Measurements from ENCODE around the gene CUBN. TPM values are rescaled to one million over a fixed set of nuclear protein-coding genes. Genes with fewer than 3 reads are reported as not detected.

CUBN gene
- total and polyA plus RNA-seq, 10 of the 15 experiments (the other 5 are each of a cell fraction or from before 2014, with no cell fraction given) = under 0.01 to 0.14 (median 0.02) TPM; not detected in 6

GRCh38 chr10:16816171-16816570, 313.4 kb downstream of the CUBN start:
- Histone ChIP-seq H3K27ac (ENCODE audit: control insufficient read depth, insufficient read depth) (peak overlapping the region; percentile 59; the same call in 1 of the 2 replicates), H3K4me1 (ENCODE audit: control insufficient read depth, insufficient read depth, low read length) (no peaks in the 10 kb centered on the region), H3K4me2 (ENCODE audit: control insufficient read depth, insufficient read depth) (peak overlapping the region; percentile 81), H3K79me2 (ENCODE audit: control insufficient read depth, insufficient read depth, low read length) (peaks cover 21% of the 10 kb centered on the region), H3K4me3 (peak overlapping the region; percentile 85), H2AFZ (ENCODE audit: control insufficient read depth, low read depth, low read length) (no peak overlapping the region; the same call in 1 of the 2 replicates), H3K36me3 (ENCODE audit: control insufficient read depth in 2 of 2, insufficient read depth in 2 of 2, low read length in 1 of 2) (no peaks in the 10 kb centered on the region), H3K9ac (ENCODE audit: control insufficient read depth, insufficient read depth, low read length) (peak overlapping the region; percentile 81), H3K9me3 (replicated peaks; ENCODE audit: control insufficient read depth, insufficient read depth, low read length) (no peaks in the 10 kb centered on the region; the same call in 2 of the 3 replicates), H3K27me3 (replicated peaks in 1 of 2; ENCODE audit: control insufficient read depth in 2 of 2, insufficient read depth in 2 of 2, low read length in 1 of 2) (no peaks in the 10 kb centered on the region; a peak in 1 of 4 replicates), H4K20me1 (ENCODE audit: control insufficient read depth, insufficient read depth) (no peaks in the 10 kb centered on the region; the same call in 1 of the 2 replicates)
- ChIA-PET RAD21 (ENCODE audit: unreplicated experiment) (no interaction called here), POLR2A (interaction anchor here (1.4 kb wide), 1 partner anchor 8 kb away, joined by 4 read pairs; no protein-coding TSS in a partner anchor), SMC1A (ENCODE audit: uncharacterized antibody, unreplicated experiment) (interaction anchor here (2.8 kb wide), 1 partner anchor 12 kb away, joined by 11 read pairs; no protein-coding TSS in a partner anchor), CTCF (interaction anchor here (0.8 to 3.6 kb wide), 4 partner anchors 12 to 596 kb away, joined by 3 to 16 read pairs (median 3); no protein-coding TSS in a partner anchor)
- in situ Hi-C loops (cut with MboI) = loop anchor here (25.0 kb wide), 1 partner anchor 1846 kb away; the partner anchor contains the start of genes ARL5B and NSUN6
- ATAC-seq (no peak), DNase-seq (ENCODE audit: low read depth, low spot score) (no peak), FAIRE-seq (no peak)
- intact Hi-C loops (cut with micrococcal nuclease; ENCODE audit: unreplicated experiment) = loop anchor here (5.0 kb wide), 2 partner anchors 379 to 416 kb away; partner anchors contain the start of gene PTER
- TF ChIP-seq NBN (IDR thresholded peaks at IDR 0.05) = no peak
- TF ChIP-seq EED (IDR thresholded peaks at IDR 0.05; ENCODE audit: low read depth) = no peak
- no peak for TF ChIP-seq YY1 (IDR thresholded peaks at IDR 0.05; ENCODE audit: low read depth, low read length)
- TF ChIP-seq PRDM15 (CRISPR knock-in tag; IDR thresholded peaks at IDR 0.05) = no peak
- TF ChIP-seq ZBTB33 (IDR thresholded peaks at IDR 0.05) = no peak
- no peak for TF ChIP-seq SREBF2 (IDR thresholded peaks at IDR 0.05; ENCODE audit: low read length)
- no peak for TF ChIP-seq SRF (IDR thresholded peaks at IDR 0.05; ENCODE audit: low read depth in 2 of 2, low read length in 2 of 2)
- TF ChIP-seq RBBP5 (conservative IDR thresholded peaks at IDR 0.05) = no peak
- TF ChIP-seq CUX1 (IDR thresholded peaks at IDR 0.05; ENCODE audit: insufficient replicate concordance, low read depth, low read length) = no peak
- TF ChIP-seq ELK1 (IDR thresholded peaks at IDR 0.05; ENCODE audit: low read depth, low read length) = no peak
- WGBS (ENCODE audit: insufficient coverage, insufficient replicate concordance, low lambda C conversion rate, missing lambda C conversion rate) = 56% methylated on average over 4 of the region's 4 CpGs
- BruUV-seq (replicated peaks) = no TSS peak

Data from GM12878 (cell line).